ENCODE results near the gene KRT38. TPM values are rescaled to one million over a fixed set of nuclear protein-coding genes. Genes with fewer than 3 reads are reported as not detected.
A peak's percentile ranks its signal among the peaks of the same experiment; 100 is the strongest.

KRT38 gene
- total RNA-seq, 4 donors from 2014 or later, result 1.3 to 1.8 TPM; not detected in 2

GRCh38 chr17:41407226-41407625 lies 33.6 kb downstream of the KRT38 start:
- intact Hi-C loops (cut with DNase I; ENCODE audit: low total_unique reads), result no loop called here
- 94 to 95% methylated on average over 10 of the region's 10 CpGs for WGBS, 2 donors
- DNase-seq (ENCODE audit: low spot score in 2 of 2), result no peak
- TF ChIP-seq POLR2A (IDR thresholded peaks at IDR 0.05), result no peak
- TF ChIP-seq CTCF (IDR thresholded peaks at IDR 0.05), result no peak
- no peak overlapping the region for H3K4me3 ChIP-seq (ENCODE audit: low read depth, poor library complexity, severe bottlenecking)

GRCh38 chr17:41406205-41406604 lies 34.6 kb downstream of the KRT38 start:
- intact Hi-C loops (cut with DNase I; ENCODE audit: low total_unique reads), result no loop called here
- WGBS, 2 donors, result 50 to 57% methylated on average over 5 of the region's 5 CpGs
- TF ChIP-seq CTCF (IDR thresholded peaks at IDR 0.05) (no peak), POLR2A (IDR thresholded peaks at IDR 0.05) (no peak)
- H3K4me3 ChIP-seq (ENCODE audit: low read depth, poor library complexity, severe bottlenecking), result no peak overlapping the region
- DNase-seq (ENCODE audit: low spot score in 2 of 2), result no peak

- no peak for TF ChIP-seq POLR2A (IDR thresholded peaks at IDR 0.05)
- TF ChIP-seq CTCF (IDR thresholded peaks at IDR 0.05), result no peak
- 43 to 44% methylated on average over 7 of the region's 7 CpGs for WGBS, 2 donors
- intact Hi-C loops (cut with DNase I; ENCODE audit: low total_unique reads), result no loop called here
- DNase-seq (ENCODE audit: low spot score in 2 of 2), result no peak
- no peak overlapping the region for H3K4me3 ChIP-seq (ENCODE audit: low read depth, poor library complexity, severe bottlenecking)
These were observed 36.6 kb downstream of the KRT38 start for GRCh38 chr17:41404024-41404671.

- intact Hi-C loops (cut with DNase I; ENCODE audit: low total_unique reads), result no loop called here
- no peak overlapping the region for H3K4me3 ChIP-seq (ENCODE audit: low read depth, poor library complexity, severe bottlenecking)
- DNase-seq (ENCODE audit: low spot score in 2 of 2), result no peak
- TF ChIP-seq POLR2A (IDR thresholded peaks at IDR 0.05) (no peak), CTCF (IDR thresholded peaks at IDR 0.05) (no peak)
- WGBS, 2 donors, result 49 to 52% methylated on average over 4 of the region's 4 CpGs
These were observed 37.3 kb downstream of the KRT38 start for GRCh38 chr17:41403404-41404023.

- peak in 1 of 2 donors; percentile 76 for DNase-seq (ENCODE audit: low spot score in 2 of 2)
- 40 to 51% methylated on average over 5 of the region's 5 CpGs for WGBS, 2 donors
- TF ChIP-seq CTCF (IDR thresholded peaks at IDR 0.05) (no peak), POLR2A (IDR thresholded peaks at IDR 0.05) (no peak)
- intact Hi-C loops (cut with DNase I; ENCODE audit: low total_unique reads), result no loop called here
- no peak overlapping the region for H3K4me3 ChIP-seq (ENCODE audit: low read depth, poor library complexity, severe bottlenecking)
These were observed 38.6 kb downstream of the KRT38 start for GRCh38 chr17:41402161-41402560.
